Neural crest cell (in vitro differentiated cells): Measurements from ENCODE around the gene CNTN5. TPM values are rescaled to one million over a fixed set of nuclear protein-coding genes. Genes with fewer than 3 reads are reported as not detected.

Experiments used
- DNase-seq: peaks from one replicate; pipeline ENCODE4 v3.0.0; 2021; ENCODE audit warnings: low read depth, mixed read lengths, low spot score
- H3K27ac Mint-ChIP-seq: one replicate; pipeline ENCODE4 v1.8.0; 2021; ENCODE audit warnings: mild to moderate bottlenecking, mixed read lengths; ENCODE audit not compliant: unreplicated experiment
- H3K27me3 Mint-ChIP-seq: 2 replicates; pipeline ENCODE4 v1.8.0; 2021; ENCODE audit warnings: low read depth, mild to moderate bottlenecking, mixed read lengths
- H3K36me3 Mint-ChIP-seq: 2 replicates; pipeline ENCODE4 v1.8.0; 2021; ENCODE audit warnings: low read depth, mild to moderate bottlenecking, mixed read lengths
- H3K4me1 Mint-ChIP-seq: 2 replicates; pipeline ENCODE4 v1.8.0; 2021; ENCODE audit warnings: mixed read lengths
- H3K4me3 Mint-ChIP-seq: one replicate; pipeline ENCODE4 v1.8.0; 2021; ENCODE audit warnings: mild to moderate bottlenecking, mixed read lengths
- H3K9me3 Mint-ChIP-seq: 2 replicates; pipeline ENCODE4 v1.8.0; 2021; ENCODE audit warnings: mixed read lengths
- total RNA-seq: library from RNA; stranded (reverse); gene quantifications from 2 replicates; pipeline ENCODE4 v1.2.1, GENCODE V29; 2021
- TF ChIP-seq, protein P1 (sequence below): fragments of 200-600 bp; sonication (generic); conservative IDR thresholded peaks from 2 replicates; pipeline ENCODE4 v1.5.0; 2021; ENCODE audit warnings: antibody characterized with exemption, mild to moderate bottlenecking

CNTN5 gene
- total RNA-seq, 1 donor from 2014 or later = not detected

DNA sequence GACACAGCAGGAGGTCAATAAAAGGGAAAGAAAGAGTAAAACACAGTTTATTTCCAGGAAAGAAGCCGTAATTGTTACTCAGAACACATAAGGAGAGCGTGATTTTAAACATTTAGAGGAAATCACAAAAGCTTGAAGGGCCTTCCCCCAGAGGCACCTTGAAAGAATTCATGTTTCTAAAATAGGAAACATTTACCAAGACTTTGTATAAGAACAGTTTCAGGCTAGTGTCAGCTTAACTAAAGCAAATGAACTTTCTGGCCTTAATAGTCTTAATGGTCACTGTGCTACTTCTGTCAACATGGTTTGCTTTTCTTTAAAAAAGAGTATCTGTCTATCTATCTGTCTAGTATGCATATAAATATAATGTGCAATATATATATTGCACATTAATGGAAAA, 208.8 kb downstream of the CNTN5 start:
- Mint-ChIP-seq H3K9me3 (peaks cover 8% of the 10 kb centered on the region), H3K36me3 (no peaks in the 10 kb centered on the region), H3K27ac (no peak overlapping the region), H3K4me3 (no peak overlapping the region), H3K4me1 (no peaks in the 10 kb centered on the region), H3K27me3 (no peaks in the 10 kb centered on the region)
- TF ChIP-seq, protein P1, sequence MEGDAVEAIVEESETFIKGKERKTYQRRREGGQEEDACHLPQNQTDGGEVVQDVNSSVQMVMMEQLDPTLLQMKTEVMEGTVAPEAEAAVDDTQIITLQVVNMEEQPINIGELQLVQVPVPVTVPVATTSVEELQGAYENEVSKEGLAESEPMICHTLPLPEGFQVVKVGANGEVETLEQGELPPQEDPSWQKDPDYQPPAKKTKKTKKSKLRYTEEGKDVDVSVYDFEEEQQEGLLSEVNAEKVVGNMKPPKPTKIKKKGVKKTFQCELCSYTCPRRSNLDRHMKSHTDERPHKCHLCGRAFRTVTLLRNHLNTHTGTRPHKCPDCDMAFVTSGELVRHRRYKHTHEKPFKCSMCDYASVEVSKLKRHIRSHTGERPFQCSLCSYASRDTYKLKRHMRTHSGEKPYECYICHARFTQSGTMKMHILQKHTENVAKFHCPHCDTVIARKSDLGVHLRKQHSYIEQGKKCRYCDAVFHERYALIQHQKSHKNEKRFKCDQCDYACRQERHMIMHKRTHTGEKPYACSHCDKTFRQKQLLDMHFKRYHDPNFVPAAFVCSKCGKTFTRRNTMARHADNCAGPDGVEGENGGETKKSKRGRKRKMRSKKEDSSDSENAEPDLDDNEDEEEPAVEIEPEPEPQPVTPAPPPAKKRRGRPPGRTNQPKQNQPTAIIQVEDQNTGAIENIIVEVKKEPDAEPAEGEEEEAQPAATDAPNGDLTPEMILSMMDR = no peak
- DNase-seq = no peak

DNA sequence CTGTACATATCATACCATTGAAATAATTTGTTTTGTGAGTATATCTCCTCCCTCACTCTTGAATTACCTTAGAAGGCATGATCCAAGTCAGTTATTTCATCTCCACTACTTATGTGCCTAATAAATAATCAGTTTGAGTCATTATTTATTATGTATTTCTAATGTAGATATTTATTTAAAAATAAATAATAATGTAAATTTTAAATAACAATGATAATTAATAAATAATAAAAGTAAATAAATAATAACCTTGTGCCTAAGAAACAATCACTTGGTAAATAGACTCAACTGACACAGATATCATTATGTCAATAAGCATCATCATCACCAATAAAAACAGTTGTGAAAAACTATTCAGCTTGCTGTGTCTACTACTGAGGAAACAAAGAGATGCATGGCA, 213.8 kb downstream of the CNTN5 start:
- TF ChIP-seq, protein P1 = no peak
- Mint-ChIP-seq H3K27me3 (no peaks in the 10 kb centered on the region), H3K27ac (no peak overlapping the region), H3K36me3 (no peaks in the 10 kb centered on the region), H3K9me3 (peaks cover 8% of the 10 kb centered on the region), H3K4me3 (no peak overlapping the region), H3K4me1 (no peaks in the 10 kb centered on the region)
- DNase-seq = no peak

DNA sequence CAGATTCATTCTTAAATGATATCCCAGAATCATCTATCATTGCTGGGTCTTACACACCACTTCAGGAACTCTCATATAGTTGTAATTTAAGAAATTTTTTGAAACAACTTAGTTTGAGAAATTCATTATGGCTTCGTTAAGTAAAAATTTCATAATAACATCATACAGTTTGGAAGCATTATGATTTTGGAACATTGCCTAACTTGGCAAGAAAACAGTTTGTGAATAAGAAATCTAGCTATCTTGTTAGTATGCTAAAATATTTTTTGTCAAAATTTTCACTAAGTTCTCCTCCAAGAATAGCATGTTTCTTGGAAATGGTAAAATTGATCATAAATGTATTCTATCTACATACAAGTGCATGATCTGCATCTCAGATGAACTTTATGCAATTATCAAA, 217.7 kb downstream of the CNTN5 start:
- no peak overlapping the region for H3K27ac Mint-ChIP-seq
- H3K9me3 Mint-ChIP-seq = no peaks in the 10 kb centered on the region
- no peaks in the 10 kb centered on the region for H3K4me1 Mint-ChIP-seq
- no peak overlapping the region for H3K4me3 Mint-ChIP-seq
- H3K27me3 Mint-ChIP-seq = no peaks in the 10 kb centered on the region
- no peak for DNase-seq
- H3K36me3 Mint-ChIP-seq = no peaks in the 10 kb centered on the region
- TF ChIP-seq, protein P1 = no peak

DNA sequence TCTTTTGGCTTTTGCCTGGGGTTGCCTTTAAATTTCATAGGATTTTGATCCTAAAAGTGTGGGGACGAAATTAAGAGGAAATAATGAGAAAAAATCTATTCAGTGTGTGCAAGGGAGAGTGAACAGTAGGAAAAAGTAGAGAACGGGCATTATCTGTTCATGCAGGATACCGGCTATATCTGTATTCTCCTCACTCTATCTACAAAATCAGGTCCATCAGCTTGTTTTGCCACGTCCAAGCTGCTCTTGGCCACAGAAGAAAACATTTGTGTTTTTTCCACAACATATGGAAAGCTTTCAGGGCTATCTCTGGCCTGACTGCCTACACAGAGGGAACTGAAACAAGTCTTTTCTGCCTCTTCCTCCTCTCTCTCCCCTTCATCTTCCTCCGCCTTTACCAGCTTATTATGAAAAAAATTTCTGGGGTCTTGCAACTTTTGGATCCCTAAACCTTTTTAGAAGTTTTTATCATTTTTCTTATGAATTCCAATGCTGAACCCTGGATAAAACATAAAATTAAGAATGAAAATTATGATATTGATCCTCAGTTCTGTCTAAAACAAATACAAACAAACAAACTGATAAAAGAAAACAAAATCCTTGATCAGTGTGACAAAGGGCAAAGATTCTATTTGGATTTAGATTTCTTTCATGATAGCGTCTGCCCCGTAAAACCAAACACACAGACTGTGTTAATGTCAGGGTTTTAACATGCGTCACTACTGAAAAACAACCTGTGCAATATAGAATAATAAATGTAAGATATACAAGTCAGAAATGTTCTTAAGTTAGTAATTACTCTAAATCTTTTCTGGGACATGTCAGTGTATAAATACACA, 219.7 kb downstream of the CNTN5 start:
- Mint-ChIP-seq H3K36me3 (no peaks in the 10 kb centered on the region), H3K27me3 (no peaks in the 10 kb centered on the region), H3K9me3 (no peaks in the 10 kb centered on the region), H3K4me3 (no peak overlapping the region), H3K27ac (no peak overlapping the region), H3K4me1 (no peaks in the 10 kb centered on the region)
- DNase-seq = no peak
- TF ChIP-seq, protein P1 = no peak

DNA sequence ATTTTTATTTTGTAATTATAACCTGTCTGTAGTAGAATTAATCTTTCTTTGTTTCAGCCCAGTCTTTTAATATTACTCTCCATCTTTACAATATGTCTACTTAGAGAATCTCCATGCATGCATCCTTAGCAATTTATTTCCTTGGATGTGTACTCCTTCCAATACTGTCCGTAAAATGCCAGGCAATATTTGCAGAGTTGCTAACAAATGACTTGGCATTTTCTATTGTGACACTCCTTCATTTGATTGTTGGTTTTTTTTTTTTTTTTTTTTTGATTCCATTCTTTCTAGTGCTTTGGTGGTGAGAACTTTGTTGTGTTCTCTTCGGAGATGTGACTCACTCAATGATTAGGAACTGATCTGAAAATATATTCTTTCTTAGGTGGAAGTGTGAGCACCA, 220.3 kb downstream of the CNTN5 start:
- Mint-ChIP-seq H3K27me3 (no peaks in the 10 kb centered on the region), H3K36me3 (no peaks in the 10 kb centered on the region), H3K9me3 (no peaks in the 10 kb centered on the region), H3K27ac (no peak overlapping the region), H3K4me3 (no peak overlapping the region), H3K4me1 (no peaks in the 10 kb centered on the region)
- TF ChIP-seq, protein P1 = no peak
- no peak for DNase-seq
